Spleen (tissue), 11 donors: ENCODE results near the gene SPTBN5. TPM values are rescaled to one million over a fixed set of nuclear protein-coding genes. Genes with fewer than 3 reads are reported as not detected.

ENCODE experiments used
- DNase-seq: peaks from one replicate; pipeline ENCODE4 v3.0.0-alpha.2; 2020
- H3K27ac ChIP-seq, 8 donors: fragments of 200-600 bp; sonication (generic) in 7 of 8; 1 replicate in 4 of 8; 2 replicates in 4 of 8; pipeline versions ENCODE4 v1.5.0 to v1.8.0; 2016 to 2021; ENCODE audit warnings: inconsistent platforms in 4 of 8, mild to moderate bottlenecking in 4 of 8, moderate library complexity in 1 of 8
- H3K27me3 ChIP-seq, 7 donors: fragments of 200-600 bp; sonication (generic) in 6 of 7; replicated peaks in 1 of 7; 1 replicate in 4 of 7; 2 replicates in 3 of 7; pipeline versions ENCODE4 v1.5.0 to v1.8.0; 2016 to 2021; ENCODE audit warnings: inconsistent platforms in 3 of 7, mild to moderate bottlenecking in 1 of 7
- H3K36me3 ChIP-seq, 6 donors: fragments of 200-600 bp; sonication (generic) in 5 of 6; 1 replicate in 4 of 6; 2 replicates in 2 of 6; pipeline versions ENCODE4 v1.5.0 to v1.8.0; 2016 to 2021; ENCODE audit warnings: inconsistent platforms in 2 of 6
- H3K4me1 ChIP-seq, 6 donors: fragments of 200-600 bp; sonication (generic) in 5 of 6; 1 replicate in 3 of 6; 2 replicates in 3 of 6; pipeline versions ENCODE4 v1.5.0 to v1.8.0; 2016 to 2021; ENCODE audit warnings: inconsistent platforms in 3 of 6
- H3K4me3 ChIP-seq, 8 donors: fragments of 200-600 bp; sonication (generic) in 7 of 8; 1 replicate in 4 of 8; 2 replicates in 4 of 8; pipeline versions ENCODE4 v1.5.0 to v1.8.0; 2016 to 2021; ENCODE audit warnings: inconsistent platforms in 4 of 8, mild to moderate bottlenecking in 4 of 8, moderate library complexity in 2 of 8
- H3K9me3 ChIP-seq, 8 donors: fragments of 200-600 bp; sonication (generic) in 7 of 8; 1 replicate in 4 of 8; 2 replicates in 4 of 8; pipeline versions ENCODE4 v1.5.0 to v1.8.0; 2016 to 2021; ENCODE audit warnings: inconsistent platforms in 4 of 8
- POLR2A ChIP-seq, 3 donors: fragments of 450-650 bp; IDR thresholded peaks; one replicate each; pipeline ENCODE4 v1.5.1; 2017; ENCODE audit warnings: antibody characterized with exemption in 3 of 3, mild to moderate bottlenecking in 1 of 3
- POLR2AphosphoS5 ChIP-seq, 3 donors: sonication (generic); formaldehyde crosslinking; IDR thresholded peaks; one replicate each; pipeline ENCODE4 v1.5.1; 2017; ENCODE audit warnings: antibody characterized with exemption in 3 of 3
- WGBS, 5 donors: extraction: QIAGEN DNeasy Blood & Tissue Kit in 3 of 5; methylation state at CpG; one replicate each; pipeline versions ENCODE4 v1.1.5 to v1.1.7; 2013 to 2018; 5-methylcytosine and 5-hydroxymethylcytosine counted together
- intact Hi-C: fragments of 100-400 bp; cut with DNase I; formaldehyde crosslinking; loops from one replicate; pipeline ENCODE4 v1.15.0; 2023; ENCODE audit warnings: low total_unique reads
- polyA plus RNA-seq, 3 donors: library from polyadenylated mRNA; stranded (reverse); fragments of 200-250 nt; gene quantifications; one replicate each; pipeline ENCODE4 v1.2.1, GENCODE V29; 2013
- total RNA-seq, 7 donors: library from RNA; depleted of rRNA in 3 of 7; stranded (reverse); fragments of >200 nt in 3 of 7; fragmentation: NEBNext Ultra II Directional in 4 of 7; extraction: Animal tissue kit (Norgen Biotek cat#: 25700) in 4 of 7; gene quantifications; one replicate each; pipeline versions ENCODE4 v1.1.0 to v1.2.1, GENCODE V29; 2016 to 2021
- TF ChIP-seq, protein P1 (sequence below), 11 experiments: fragments of 200-600 bp in 7 of 11; fragments of 450-650 bp in 4 of 11; sonication (generic) in 4 of 11; IDR thresholded peaks in 8 of 11; conservative IDR thresholded peaks in 3 of 11; 1 replicate in 7 of 11; 2 replicates in 4 of 11; pipeline versions ENCODE4 v1.4.0 to v1.8.0; 2016 to 2021; ENCODE audit warnings: antibody characterized with exemption in 11 of 11, inconsistent platforms in 4 of 11, mild to moderate bottlenecking in 1 of 11
- donor health status: healthy with polysubstance abuse.
- donor health status: DM: no; HTN: no; CAD: no; lungs with moderate emphysema.
- donor health status: DM: no; HTN: no; CAD: no.
- donor health status: Bipolar disorder and iron deficiency.
- donor health status: healthy.
- donor health status: DM: no; HTN: no; CAD: no.
- donor health status: DM: yes; HTN: yes; CAD: no.

SPTBN5 gene
- total and polyA plus RNA-seq, 10 donors: 0.19 to 2.0 (median 0.73) TPM

DNA sequence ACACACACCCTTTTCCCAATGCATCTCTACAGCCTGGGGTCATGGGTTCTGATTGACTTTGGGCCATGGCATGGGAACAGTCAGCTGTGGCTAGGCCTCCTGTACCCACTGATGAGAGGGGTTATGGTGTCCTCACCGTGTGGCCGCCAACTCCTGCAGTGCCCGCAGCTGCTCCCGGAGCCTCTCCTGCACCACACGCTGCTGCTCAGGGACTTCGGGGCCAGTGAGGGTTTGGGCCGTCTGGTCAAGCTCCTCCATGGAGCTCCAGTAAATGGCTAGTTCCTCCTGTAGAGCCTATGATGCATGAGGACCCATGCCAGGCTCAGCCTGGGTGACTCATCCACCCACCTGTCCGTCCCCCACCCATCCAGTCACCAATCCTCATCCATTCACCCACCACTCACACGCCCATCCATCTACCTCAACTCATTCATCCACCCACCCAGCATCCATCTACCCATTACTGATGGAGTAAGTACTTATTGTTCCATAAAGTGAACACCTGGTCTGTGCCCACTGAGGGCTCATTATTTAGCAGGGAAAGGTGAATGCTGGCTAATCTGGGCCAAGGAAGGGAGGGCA, 21.6 kb downstream of the SPTBN5 start:
- peaks cover 0 to 23% (median 0%) of the 10 kb centered on the region in 7 donors for H3K27me3 ChIP-seq
- no peak overlapping the region for H3K4me3 ChIP-seq
- no peak overlapping the region for H3K27ac ChIP-seq
- H3K9me3 ChIP-seq: no peaks in the 10 kb centered on the region
- WGBS, 5 donors: 86 to 93% (median 91%) methylated on average over 9 of the region's 9 CpGs
- no peak for TF ChIP-seq POLR2AphosphoS5 (IDR thresholded peaks at IDR 0.05)
- no peak for TF ChIP-seq POLR2A (IDR thresholded peaks at IDR 0.05)
- TF ChIP-seq, protein P1, sequence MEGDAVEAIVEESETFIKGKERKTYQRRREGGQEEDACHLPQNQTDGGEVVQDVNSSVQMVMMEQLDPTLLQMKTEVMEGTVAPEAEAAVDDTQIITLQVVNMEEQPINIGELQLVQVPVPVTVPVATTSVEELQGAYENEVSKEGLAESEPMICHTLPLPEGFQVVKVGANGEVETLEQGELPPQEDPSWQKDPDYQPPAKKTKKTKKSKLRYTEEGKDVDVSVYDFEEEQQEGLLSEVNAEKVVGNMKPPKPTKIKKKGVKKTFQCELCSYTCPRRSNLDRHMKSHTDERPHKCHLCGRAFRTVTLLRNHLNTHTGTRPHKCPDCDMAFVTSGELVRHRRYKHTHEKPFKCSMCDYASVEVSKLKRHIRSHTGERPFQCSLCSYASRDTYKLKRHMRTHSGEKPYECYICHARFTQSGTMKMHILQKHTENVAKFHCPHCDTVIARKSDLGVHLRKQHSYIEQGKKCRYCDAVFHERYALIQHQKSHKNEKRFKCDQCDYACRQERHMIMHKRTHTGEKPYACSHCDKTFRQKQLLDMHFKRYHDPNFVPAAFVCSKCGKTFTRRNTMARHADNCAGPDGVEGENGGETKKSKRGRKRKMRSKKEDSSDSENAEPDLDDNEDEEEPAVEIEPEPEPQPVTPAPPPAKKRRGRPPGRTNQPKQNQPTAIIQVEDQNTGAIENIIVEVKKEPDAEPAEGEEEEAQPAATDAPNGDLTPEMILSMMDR (IDR thresholded peaks at IDR 0.05 in 8 of 11, conservative IDR thresholded peaks at IDR 0.05 in 3 of 11): no peak
- no peak for DNase-seq
- no peaks in the 10 kb centered on the region for H3K4me1 ChIP-seq
- intact Hi-C loops: no loop called here
- no peaks in the 10 kb centered on the region for H3K36me3 ChIP-seq

DNA sequence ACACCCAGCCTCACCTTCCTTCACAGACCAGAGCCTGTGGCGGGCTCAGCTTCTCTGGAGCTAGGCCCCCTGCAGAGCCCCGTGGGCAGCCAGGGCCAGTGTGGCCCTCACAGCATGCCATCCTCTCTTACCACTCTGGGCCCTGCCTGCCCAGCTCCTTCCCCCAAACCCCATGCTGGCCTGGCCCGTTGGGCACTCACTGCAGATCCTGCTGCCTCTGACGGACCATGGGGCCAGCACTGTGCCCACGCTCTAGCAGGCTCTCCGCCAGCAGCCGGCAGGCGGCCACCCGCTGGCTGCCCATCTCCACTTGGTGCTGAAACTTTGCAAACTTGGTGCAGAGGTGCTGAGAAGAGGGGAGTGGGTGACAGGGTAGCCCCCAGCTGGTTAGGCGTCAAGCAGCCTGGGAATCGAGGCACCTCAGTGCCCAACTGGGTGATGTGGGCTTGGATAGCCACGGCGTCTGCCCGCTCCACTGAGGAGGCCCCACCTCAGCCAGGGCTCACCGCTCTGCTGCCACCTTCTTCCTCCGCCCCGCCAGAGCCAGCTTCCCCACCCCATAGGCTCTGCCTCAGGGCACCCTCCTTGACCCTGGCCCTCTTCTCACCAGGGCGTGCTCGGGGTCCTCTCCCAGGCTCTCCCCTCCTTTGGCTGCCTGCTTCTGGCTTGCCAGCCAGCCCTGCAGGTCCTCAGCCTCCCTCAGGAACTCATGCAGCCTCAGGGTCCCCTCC, 22.5 kb downstream of the SPTBN5 start:
- Histone ChIP-seq H3K27me3 (peaks cover 0 to 18% (median 0%) of the 10 kb centered on the region in 7 donors), H3K4me3 (no peak overlapping the region), H3K9me3 (no peaks in the 10 kb centered on the region), H3K4me1 (no peaks in the 10 kb centered on the region), H3K36me3 (no peaks in the 10 kb centered on the region), H3K27ac (no peak overlapping the region)
- TF ChIP-seq POLR2A (IDR thresholded peaks at IDR 0.05) (no peak), POLR2AphosphoS5 (IDR thresholded peaks at IDR 0.05) (no peak)
- TF ChIP-seq, protein P1 (IDR thresholded peaks at IDR 0.05 in 8 of 11, conservative IDR thresholded peaks at IDR 0.05 in 3 of 11): no peak
- intact Hi-C loops: no loop called here
- DNase-seq: no peak
- 89 to 95% (median 93%) methylated on average over 15 to 19 of the region's 19 CpGs for WGBS, 5 donors

- TF ChIP-seq POLR2AphosphoS5 (IDR thresholded peaks at IDR 0.05) (no peak), POLR2A (IDR thresholded peaks at IDR 0.05) (no peak)
- TF ChIP-seq, protein P1 (IDR thresholded peaks at IDR 0.05 in 8 of 11, conservative IDR thresholded peaks at IDR 0.05 in 3 of 11): no peak
- 66 to 78% (median 71%) methylated on average over 9 of the region's 9 CpGs for WGBS, 5 donors
- H3K27ac ChIP-seq: no peak overlapping the region
- peaks cover 0 to 18% (median 0%) of the 10 kb centered on the region in 7 donors for H3K27me3 ChIP-seq
- intact Hi-C loops: no loop called here
- no peaks in the 10 kb centered on the region for H3K9me3 ChIP-seq
- no peaks in the 10 kb centered on the region for H3K4me1 ChIP-seq
- no peak for DNase-seq
- no peaks in the 10 kb centered on the region for H3K36me3 ChIP-seq
- no peak overlapping the region for H3K4me3 ChIP-seq
Observed at GRCh38 chr15:41870689-41871081, 23.2 kb downstream of the SPTBN5 start.
